ENCODE results near the gene TNFRSF12A. TPM values are rescaled to one million over a fixed set of nuclear protein-coding genes. Genes with fewer than 3 reads are reported as not detected.
"Not testable (repeated sequence)": the region's sequence is repeated elsewhere in the genome, so short reads cannot be mapped to it uniquely, and the experiment has no call there.

TNFRSF12A gene
- total RNA-seq, 1 donor from 2014 or later, result 98.1 TPM

- no peak for DNase-seq (ENCODE audit: low spot score)
These were observed 29.8 kb downstream of the TNFRSF12A start for GRCh38 chr16:3049921-3050481.

DNA sequence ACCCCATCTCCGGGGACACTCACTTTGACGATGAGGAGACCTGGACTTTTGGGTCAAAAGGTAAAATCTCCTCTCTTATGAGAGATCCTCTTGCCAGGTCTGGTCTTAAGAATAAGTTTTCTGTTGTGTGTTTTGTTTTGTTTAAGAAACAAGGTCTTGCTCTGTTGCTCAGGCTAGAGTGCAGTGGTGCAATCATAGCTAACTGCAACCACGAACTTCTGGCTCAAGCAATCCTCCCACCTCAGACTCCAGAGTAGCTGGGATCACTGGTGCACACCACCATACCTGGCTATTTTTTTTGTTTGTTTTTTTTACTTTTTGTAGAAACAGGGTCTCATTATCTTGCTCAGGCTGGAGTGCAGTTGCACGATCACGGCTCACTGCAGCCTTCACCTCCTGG lies 30.3 kb downstream of the TNFRSF12A start:
- DNase-seq (ENCODE audit: low spot score), result no peak

- no peak for DNase-seq (ENCODE audit: low spot score)
These were observed 30.8 kb downstream of the TNFRSF12A start for GRCh38 chr16:3051009-3051408.

GRCh38 chr16:3051494-3051893 lies 31.3 kb downstream of the TNFRSF12A start:
- no peak for DNase-seq (ENCODE audit: low spot score)

DNA sequence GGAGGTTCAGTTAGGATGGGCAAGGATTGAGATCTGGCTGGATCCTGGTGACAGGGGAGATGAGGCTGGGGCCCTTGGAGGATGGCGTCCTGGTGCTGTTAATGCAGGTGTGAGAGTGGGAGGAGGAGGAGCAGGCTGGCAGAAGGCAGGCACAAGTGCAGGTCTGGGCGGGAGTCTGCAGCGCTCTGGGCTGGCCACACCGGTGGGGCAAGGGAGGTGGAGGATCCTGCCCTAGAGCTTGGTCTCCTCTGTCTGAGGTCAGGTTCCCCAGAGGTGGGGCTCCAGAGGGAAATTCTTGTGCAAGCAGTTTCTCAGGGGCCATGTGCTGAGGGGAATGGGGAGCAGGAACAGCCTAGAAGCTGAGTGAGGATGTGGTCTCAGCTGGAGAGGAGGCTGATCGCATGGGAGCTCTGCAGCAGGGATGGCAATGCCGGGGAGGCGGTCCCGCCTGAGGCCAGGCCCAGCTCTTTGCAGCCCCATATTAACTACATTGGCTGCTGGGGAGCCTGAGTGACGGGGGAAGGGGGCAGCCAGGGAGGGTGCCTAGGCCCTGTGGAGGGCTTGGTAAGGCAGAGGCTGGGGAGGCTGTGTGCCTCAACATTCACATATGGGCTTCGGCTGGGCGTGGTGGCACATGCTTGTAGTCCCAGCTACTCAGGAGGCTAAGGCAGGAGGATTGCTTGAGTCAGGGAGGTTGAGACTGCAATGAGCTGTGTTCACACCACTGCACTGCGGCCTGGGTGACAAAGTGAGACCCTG lies 32.6 kb downstream of the TNFRSF12A start:
- not testable (repeated sequence) for DNase-seq (ENCODE audit: low spot score)

DNA sequence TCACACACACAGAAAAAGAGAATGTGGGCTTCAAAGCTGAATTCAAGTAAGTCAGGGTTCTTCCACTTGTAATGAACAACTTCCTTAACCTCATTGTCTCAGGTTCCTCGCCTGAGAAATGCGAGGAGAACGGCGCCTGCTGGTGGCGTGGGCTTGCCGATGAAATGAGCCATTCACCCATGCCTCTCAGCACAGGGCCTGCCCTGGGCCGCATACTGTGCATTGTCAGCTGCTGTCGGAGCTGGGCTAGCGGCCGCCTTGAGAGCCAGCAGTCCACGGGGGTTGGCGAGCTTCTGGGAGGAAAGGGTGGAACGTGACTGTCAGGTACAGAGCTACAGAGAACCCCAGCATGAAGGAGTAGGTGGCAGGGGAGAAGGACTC lies 33.2 kb downstream of the TNFRSF12A start:
- DNase-seq (ENCODE audit: low spot score), result not testable (repeated sequence)

DNA sequence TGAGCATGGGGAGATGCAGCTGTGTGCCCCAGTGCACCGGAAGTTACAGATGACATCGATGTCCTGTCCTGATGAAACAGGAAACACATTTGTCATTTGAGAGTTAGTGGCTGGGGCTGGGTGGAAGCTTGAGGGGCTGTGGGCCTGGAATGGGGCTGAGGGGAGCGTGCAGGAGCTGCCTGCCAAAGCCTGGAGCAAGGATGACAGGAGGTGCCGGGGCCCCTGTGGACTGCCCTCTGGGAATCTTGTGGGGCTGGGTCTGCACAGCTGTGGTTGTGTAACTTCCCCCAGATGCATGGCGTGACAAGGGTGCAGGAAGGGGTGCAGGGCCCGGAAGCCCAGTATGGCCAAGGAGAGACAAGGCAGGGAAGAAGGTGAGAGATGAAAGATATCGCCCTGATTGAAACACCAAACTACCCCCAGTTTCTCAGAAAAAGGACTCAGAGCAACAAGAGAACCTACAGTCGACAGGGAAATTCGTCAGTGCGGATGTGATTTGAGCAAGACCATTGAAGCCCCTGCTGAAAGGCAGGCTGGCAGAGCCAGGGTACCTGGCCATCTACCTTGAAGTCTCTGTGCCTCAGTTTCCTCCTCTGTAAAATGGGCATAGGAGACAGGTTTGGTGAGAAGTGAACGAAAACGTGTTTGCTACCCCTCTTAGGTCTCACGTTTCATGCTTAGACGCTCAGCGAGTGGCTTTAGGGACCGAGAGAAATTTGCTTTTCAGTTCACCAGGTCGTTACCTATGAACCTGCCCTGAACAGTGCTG lies 35.0 kb downstream of the TNFRSF12A start:
- no peak for DNase-seq (ENCODE audit: low spot score)

DNA sequence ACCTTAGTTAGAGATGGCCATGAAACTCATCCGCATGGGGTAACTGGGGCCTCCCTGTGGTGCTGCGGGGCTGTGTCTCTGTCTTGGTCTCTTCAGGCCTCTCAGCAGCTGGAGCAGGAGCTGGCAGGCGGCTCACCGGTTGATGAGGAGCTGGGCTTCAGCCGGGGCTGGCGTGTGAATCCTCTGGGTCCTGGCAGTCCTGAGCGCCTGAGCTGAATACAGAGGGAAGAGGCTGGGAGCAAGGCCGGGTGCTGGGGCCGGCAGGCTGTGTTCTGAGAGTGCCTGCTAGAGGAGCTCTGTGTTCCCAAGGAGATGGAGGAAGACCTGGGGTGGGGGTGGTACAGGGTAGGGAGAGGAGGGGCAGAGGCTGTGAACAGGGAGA lies 35.6 kb downstream of the TNFRSF12A start:
- DNase-seq (ENCODE audit: low spot score), result not testable (repeated sequence)

DNA sequence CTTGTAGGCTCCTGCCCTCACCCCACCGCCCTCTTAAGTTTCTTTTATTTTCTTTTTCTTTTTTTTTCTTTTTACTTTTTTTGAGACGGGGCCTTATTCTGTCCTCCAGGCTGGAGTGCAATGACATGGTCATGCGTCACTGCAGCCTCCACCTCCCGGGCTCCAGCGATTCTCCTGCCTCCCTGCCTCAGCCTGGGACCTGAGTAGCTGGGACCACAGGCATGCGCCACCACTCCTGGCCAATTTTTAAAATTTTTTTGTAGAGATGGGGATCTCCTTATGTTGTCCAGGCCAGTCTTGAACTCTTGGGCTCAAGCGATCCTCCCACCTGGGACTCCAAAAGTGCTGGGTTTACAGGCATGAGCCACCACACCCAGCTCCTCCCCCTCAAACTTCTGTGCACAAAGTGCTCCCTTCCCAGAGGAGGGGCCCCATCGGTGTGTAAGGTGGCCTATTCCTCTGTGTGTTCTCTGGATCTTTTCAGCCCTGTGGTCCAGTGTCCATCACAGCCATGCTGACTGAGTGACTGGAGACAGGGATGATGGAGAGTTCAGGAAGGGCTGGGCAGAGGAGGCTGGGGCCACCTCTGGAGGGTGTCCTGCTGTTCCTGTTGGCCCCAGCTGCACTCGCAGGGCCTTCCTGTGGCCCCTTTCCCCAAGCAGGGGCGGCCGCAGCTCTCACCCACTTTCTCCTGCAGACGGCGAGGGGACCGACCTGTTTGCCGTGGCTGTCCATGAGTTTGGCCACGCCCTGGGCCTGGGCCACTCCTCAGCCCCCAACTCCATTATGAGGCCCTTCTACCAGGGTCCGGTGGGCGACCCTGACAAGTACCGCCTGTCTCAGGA lies 36.4 kb downstream of the TNFRSF12A start:
- no peak for DNase-seq (ENCODE audit: low spot score)

- no peak for DNase-seq (ENCODE audit: low spot score)
These were observed 37.3 kb downstream of the TNFRSF12A start for GRCh38 chr16:3057181-3058138.

- no peak for DNase-seq (ENCODE audit: low spot score)
These were observed 38.2 kb downstream of the TNFRSF12A start for GRCh38 chr16:3058139-3059030.

- peak; percentile 87 for DNase-seq (ENCODE audit: low spot score)
These were observed 39.0 kb downstream of the TNFRSF12A start for GRCh38 chr16:3059041-3059722.

GRCh38 chr16:3059723-3060242 lies 39.6 kb downstream of the TNFRSF12A start:
- no peak for DNase-seq (ENCODE audit: low spot score)

- DNase-seq (ENCODE audit: low spot score), result no peak
These were observed 40.4 kb downstream of the TNFRSF12A start for GRCh38 chr16:3060339-3061127.

DNA sequence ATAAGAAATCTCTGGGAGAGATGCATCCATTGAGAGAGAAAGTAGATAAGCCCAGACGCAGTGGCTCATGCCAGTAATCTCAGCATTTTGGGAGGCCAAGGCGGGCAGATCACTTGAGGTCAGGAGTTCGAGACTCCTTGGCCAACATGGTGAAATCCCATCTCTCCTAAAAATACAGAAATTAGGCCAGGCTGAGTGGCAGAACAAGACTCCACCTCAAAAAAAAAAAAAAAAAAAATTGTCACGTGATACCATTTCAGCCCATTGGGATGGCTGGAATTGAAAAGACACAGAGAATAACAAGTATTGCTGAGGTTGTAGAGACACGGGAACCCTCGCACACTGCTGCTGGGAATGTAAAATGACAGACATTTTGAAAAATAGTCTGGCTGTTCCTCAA lies 42.4 kb downstream of the TNFRSF12A start:
- no peak for DNase-seq (ENCODE audit: low spot score)

DNA sequence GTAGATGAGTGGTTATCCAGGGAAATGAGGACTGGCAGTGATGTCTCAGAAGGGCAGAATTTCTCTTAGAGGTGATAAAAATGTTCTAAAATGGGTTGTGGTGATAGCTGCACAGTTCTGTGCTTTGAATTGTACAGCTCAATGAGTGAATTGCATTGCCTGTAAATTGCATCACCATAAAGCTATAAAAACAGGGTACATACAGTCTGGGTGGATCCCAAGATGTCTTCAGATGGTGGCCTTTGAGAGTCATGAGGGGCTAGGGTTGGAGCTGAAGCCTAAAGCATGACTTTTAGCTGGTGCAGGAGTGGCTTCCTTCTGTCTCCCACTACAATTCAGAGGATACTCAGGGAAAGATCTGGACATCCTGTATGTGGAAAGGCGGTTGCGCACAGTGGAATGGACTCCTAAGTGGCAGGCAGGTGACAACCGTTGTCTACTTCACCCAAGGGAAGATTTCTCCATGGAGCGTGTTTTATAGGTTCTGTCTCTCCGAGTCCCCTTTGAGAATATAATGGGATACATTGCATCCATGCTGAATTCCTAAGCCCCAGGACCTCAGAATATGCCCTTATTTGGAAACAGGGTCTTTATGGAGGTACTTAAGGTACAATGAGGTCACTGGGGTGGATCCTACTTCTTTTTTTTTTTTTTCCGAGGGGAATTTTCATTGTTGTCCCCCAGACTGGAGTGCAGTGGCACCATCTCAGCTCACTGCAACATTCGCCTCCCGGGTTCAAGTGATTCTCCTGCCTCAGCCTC lies 43.6 kb downstream of the TNFRSF12A start:
- DNase-seq (ENCODE audit: low spot score), result no peak

DNA sequence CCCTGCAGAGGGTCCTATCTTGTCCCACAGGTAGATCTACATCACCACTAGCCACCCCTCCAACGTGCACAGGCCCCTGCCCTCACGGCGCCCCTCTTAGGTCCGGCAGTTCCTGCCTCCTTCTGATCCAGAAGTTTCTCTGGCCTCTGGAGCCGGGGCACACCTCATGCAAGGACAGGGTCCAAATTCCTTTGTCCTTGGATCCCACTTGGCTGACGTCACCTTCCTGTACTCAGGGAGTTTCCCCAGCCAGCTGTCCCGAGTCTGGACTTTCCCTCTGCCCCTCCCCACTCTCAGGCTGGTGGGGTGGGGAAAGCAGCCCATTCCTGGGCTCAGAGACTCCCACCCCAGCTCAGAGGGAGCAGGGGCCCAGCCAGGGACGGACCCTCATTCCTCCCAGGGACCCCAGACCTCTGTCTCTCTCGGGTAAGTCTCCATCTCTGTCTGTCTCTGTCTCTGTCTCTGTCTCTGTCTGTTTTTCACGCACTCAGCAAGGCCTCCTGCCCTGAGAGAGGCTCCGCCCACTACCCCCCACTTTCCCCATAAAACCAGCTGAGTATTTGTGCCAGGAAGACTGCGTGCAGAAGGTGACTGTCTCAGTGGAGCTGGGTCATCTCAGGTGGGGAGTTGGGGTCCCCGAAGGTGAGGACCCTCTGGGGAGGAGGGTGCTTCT lies 45.0 kb downstream of the TNFRSF12A start, which contains the start of gene IL32:
Gene IL32 (plus strand): TSS at position 572 of the 673 bp plus-strand sequence. CDS start 172 bp downstream, outside the sequence.
- DNase-seq (ENCODE audit: low spot score), result peak; percentile 89

Measured in mucosa of gallbladder (tissue), 1 donor.